ENCODE results near the gene OR4D10.

The OR4D10 gene

GRCh38 chr11:59473015-59473414, at the start of gene OR4D10:
Gene OR4D10, plus strand, starts transcription at chr11:59473315. Its CDS starts 4,115 bp downstream, at chr11:59477430.
- no peak within 1 kb of the TSS for H3K4me3 ChIP-seq (ENCODE audit: low read depth, low read length)
- TF ChIP-seq, protein P1, sequence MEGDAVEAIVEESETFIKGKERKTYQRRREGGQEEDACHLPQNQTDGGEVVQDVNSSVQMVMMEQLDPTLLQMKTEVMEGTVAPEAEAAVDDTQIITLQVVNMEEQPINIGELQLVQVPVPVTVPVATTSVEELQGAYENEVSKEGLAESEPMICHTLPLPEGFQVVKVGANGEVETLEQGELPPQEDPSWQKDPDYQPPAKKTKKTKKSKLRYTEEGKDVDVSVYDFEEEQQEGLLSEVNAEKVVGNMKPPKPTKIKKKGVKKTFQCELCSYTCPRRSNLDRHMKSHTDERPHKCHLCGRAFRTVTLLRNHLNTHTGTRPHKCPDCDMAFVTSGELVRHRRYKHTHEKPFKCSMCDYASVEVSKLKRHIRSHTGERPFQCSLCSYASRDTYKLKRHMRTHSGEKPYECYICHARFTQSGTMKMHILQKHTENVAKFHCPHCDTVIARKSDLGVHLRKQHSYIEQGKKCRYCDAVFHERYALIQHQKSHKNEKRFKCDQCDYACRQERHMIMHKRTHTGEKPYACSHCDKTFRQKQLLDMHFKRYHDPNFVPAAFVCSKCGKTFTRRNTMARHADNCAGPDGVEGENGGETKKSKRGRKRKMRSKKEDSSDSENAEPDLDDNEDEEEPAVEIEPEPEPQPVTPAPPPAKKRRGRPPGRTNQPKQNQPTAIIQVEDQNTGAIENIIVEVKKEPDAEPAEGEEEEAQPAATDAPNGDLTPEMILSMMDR (IDR thresholded peaks at IDR 0.05; ENCODE audit: control insufficient read depth, extremely low read depth, insufficient read depth) = no peak
- DNase-seq (ENCODE audit: low read depth) = no peak

DNA sequence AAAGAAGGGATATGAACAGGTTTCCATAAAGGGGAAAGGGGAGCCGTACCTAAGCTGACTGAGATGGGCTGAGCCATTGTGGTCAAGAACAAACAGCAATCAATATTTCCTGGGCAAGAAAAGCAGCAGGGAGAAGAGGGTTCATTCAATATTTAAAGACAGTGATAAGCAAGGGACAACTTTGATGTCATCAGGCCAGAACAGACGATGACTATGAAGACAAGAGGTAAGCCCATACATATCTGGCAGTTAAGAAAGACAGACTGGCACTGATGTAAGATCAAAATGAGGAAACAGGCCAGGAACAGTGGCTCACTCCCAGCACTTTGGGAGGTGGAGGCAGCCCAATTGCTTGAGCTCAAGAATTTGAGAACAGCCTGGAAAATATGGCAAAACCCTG, 49.3 kb upstream of the OR4D10 start:
- TF ChIP-seq, protein P1 (IDR thresholded peaks at IDR 0.05; ENCODE audit: control insufficient read depth, extremely low read depth, insufficient read depth) = no peak
- H3K4me3 ChIP-seq (ENCODE audit: low read depth, low read length) = no peak overlapping the region
- DNase-seq (ENCODE audit: low read depth) = no peak

- no peak overlapping the region for H3K4me3 ChIP-seq (ENCODE audit: low read depth, low read length)
- no peak for DNase-seq (ENCODE audit: low read depth)
- TF ChIP-seq, protein P1 (IDR thresholded peaks at IDR 0.05; ENCODE audit: control insufficient read depth, extremely low read depth, insufficient read depth) = no peak
Measured at GRCh38 chr11:59425131-59425530, 48.0 kb upstream of the OR4D10 start.

DNA sequence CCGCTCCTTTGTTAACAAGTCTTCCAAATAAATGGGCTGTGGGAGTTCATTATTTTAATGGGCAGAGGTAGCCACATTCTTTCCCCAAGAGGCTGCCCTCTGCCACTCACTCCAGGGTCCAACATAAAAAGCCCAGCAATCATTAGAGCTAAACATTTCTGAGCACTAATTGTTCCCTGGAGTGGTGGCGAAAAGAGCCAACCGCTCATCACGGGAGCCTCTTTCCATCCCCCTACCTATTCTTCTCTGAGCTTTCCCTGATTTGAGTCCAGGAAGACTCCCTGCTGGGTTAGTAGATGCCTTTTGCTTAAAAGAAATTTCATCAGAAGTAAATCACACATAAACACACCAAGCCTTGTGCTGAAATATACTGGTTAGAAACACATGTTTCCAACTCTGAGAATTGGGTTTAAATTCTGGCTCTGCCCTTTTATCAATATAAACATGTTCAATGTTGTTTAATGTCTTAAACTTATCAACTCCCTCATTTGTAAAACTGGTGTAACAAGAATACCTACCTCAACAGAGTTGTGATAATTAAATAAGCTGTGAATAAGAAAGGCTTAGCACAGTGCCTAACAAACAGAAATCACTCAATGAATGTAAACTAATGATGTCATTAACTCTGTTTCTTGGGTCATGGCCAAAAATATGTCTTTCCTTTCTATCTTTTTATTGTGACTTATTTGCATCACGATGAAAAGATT, 46.6 kb upstream of the OR4D10 start, which contains the start of gene OR5A2:
Gene OR5A2, minus strand, starts transcription at position 53 of the 707 bp plus-strand sequence. CDS start 3,460 bp downstream, outside the sequence.
- peak; percentile 13 for DNase-seq (ENCODE audit: low read depth)
- no peak within 1 kb of the TSS for H3K4me3 ChIP-seq (ENCODE audit: low read depth, low read length)
- TF ChIP-seq, protein P1 (IDR thresholded peaks at IDR 0.05; ENCODE audit: control insufficient read depth, extremely low read depth, insufficient read depth) = no peak

DNA sequence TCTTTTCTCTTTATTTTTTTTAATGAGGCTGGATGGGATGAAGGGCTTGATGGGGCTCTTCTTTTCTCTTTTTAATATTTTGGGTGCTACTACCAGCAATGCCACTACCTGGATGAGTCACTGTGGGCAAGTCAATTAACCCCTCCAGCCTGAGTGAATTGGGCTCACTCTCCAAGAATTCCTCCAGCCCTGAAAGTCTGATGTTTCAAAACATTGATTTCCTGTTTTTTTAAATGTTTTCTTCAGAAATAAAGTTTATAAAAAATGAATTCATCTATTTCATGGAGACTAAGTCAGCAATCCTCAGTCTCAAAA, 46.1 kb upstream of the OR4D10 start:
- H3K4me3 ChIP-seq (ENCODE audit: low read depth, low read length) = no peak overlapping the region

DNA sequence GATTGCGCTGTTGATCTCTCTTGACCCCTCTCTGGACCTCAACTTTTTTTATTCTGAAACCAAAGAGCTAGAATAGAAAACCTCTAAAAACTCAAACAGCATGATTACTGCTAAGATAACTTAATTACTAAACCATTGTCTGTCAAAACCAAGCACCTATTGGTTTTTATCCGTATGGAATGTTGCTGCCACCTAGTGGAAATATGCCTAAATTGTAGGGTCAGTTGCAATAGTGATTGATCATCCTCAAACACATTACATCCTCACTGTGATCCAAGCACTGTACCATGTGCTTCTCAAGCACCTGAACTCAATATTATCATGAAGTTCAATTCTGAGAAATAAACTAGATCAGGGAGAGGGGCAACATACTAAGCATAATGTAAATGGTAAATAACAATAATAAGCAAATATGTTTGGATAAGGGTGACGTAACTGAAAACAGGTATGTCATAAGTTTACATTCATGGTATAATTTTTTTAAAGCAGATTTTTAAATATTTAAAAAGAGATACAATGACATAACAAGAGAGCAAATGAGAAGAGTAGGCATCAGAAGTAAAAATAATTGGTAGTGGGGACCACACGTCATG, 43.1 kb upstream of the OR4D10 start:
- TF ChIP-seq, protein P1 (IDR thresholded peaks at IDR 0.05; ENCODE audit: control insufficient read depth, extremely low read depth, insufficient read depth) = peak; percentile 81
- peak; percentile 32 for DNase-seq (ENCODE audit: low read depth)
- no peak overlapping the region for H3K4me3 ChIP-seq (ENCODE audit: low read depth, low read length)

More for the DNA sequence above, 46.1 kb upstream of the OR4D10 start:
- no peak for DNase-seq (ENCODE audit: low read depth)
- TF ChIP-seq, protein P1 (IDR thresholded peaks at IDR 0.05; ENCODE audit: control insufficient read depth, extremely low read depth, insufficient read depth) = no peak

All from LNCaP clone FGC (cell line).